Stimulated activated effector memory CD8-positive, alpha-beta T cell treated with anti-CD3 and anti-CD28 coated beads, Interleukin-12 subunit alpha, Interleukin-12 subunit beta, amount 100 ng/mL, for 72 hours (primary cell): ENCODE data around the gene CD80.
A peak's percentile ranks its signal among the peaks of the same experiment; 100 is the strongest.

Experiments used
- ATAC-seq: fragments of 150-1000 bp; cut with Tn5 transposase; 2 replicates; pipeline ENCODE4 v1.10.0; 2021
- DNase-seq, 2 donors: peaks; one replicate each; pipeline ENCODE4 v3.0.0; 2021 to 2022; ENCODE audit warnings: low spot score in 2 of 2
- H3K27ac Mint-ChIP-seq: one replicate; pipeline ENCODE4 v1.8.0; 2022; ENCODE audit warnings: mild to moderate bottlenecking, mixed read lengths
- H3K36me3 Mint-ChIP-seq: one replicate; pipeline ENCODE4 v1.8.0; 2022; ENCODE audit warnings: mild to moderate bottlenecking, mixed read lengths
- H3K4me1 Mint-ChIP-seq: one replicate; pipeline ENCODE4 v1.8.0; 2022; ENCODE audit warnings: mixed read lengths
- H3K4me3 Mint-ChIP-seq: one replicate; pipeline ENCODE4 v1.8.0; 2022; ENCODE audit warnings: mild to moderate bottlenecking, mixed read lengths
- H3K9me3 Mint-ChIP-seq: one replicate; pipeline ENCODE4 v1.8.0; 2022; ENCODE audit warnings: mixed read lengths

CD80 gene

GRCh38 chr3:119500265-119500664 is 59.1 kb downstream of the CD80 start:
- ATAC-seq (no peak), DNase-seq (no peak)
- Mint-ChIP-seq H3K4me1 (peaks cover 27% of the 10 kb centered on the region), H3K36me3 (peaks cover 64% of the 10 kb centered on the region), H3K27ac (no peak overlapping the region), H3K9me3 (no peaks in the 10 kb centered on the region), H3K4me3 (peak overlapping the region; percentile 96)

GRCh38 chr3:119498186-119499011 is 61.0 kb downstream of the CD80 start, which contains the start of gene TIMMDC1:
TIMMDC1 (plus strand) TSS chr3:119498547; CDS start chr3:119498734, 187 bp downstream.
- H3K4me3 Mint-ChIP-seq = peak within 1 kb of the TSS; percentile 96
- peaks cover 27% of the 10 kb centered on the region for H3K4me1 Mint-ChIP-seq
- peak; percentile 91 to 97 for DNase-seq
- ATAC-seq = peak; percentile 99
- H3K36me3 Mint-ChIP-seq = peaks cover 52% of the 10 kb centered on the region
- no peaks in the 10 kb centered on the region for H3K9me3 Mint-ChIP-seq
- H3K27ac Mint-ChIP-seq = peak within 1 kb of the TSS; percentile 98

GRCh38 chr3:119497820-119498185 is 61.6 kb downstream of the CD80 start:
- peak overlapping the region; percentile 98 for H3K27ac Mint-ChIP-seq
- H3K36me3 Mint-ChIP-seq = peaks cover 48% of the 10 kb centered on the region
- no peaks in the 10 kb centered on the region for H3K9me3 Mint-ChIP-seq
- peaks cover 27% of the 10 kb centered on the region for H3K4me1 Mint-ChIP-seq
- DNase-seq = no peak
- no peak for ATAC-seq
- peak overlapping the region; percentile 96 for H3K4me3 Mint-ChIP-seq

- H3K4me1 Mint-ChIP-seq = peaks cover 14% of the 10 kb centered on the region
- peaks cover 48% of the 10 kb centered on the region for H3K36me3 Mint-ChIP-seq
- H3K4me3 Mint-ChIP-seq = no peak overlapping the region
- no peak for DNase-seq
- no peaks in the 10 kb centered on the region for H3K9me3 Mint-ChIP-seq
- no peak for ATAC-seq
- peak overlapping the region; percentile 30 for H3K27ac Mint-ChIP-seq
Observed at GRCh38 chr3:119494597-119494996, 64.8 kb downstream of the CD80 start.

GRCh38 chr3:119492810-119493209 is 66.6 kb downstream of the CD80 start:
- H3K27ac Mint-ChIP-seq = no peak overlapping the region
- H3K9me3 Mint-ChIP-seq = no peaks in the 10 kb centered on the region
- no peak for ATAC-seq
- no peak for DNase-seq
- H3K4me1 Mint-ChIP-seq = peaks cover 6% of the 10 kb centered on the region
- H3K36me3 Mint-ChIP-seq = peaks cover 45% of the 10 kb centered on the region
- H3K4me3 Mint-ChIP-seq = no peak overlapping the region

- H3K4me3 Mint-ChIP-seq = no peak overlapping the region
- peaks cover 52% of the 10 kb centered on the region for H3K36me3 Mint-ChIP-seq
- H3K27ac Mint-ChIP-seq = no peak overlapping the region
- DNase-seq = no peak
- H3K4me1 Mint-ChIP-seq = peaks cover under 1% of the 10 kb centered on the region
- no peak for ATAC-seq
- no peaks in the 10 kb centered on the region for H3K9me3 Mint-ChIP-seq
Observed at GRCh38 chr3:119492128-119492527, 67.3 kb downstream of the CD80 start.

- Mint-ChIP-seq H3K4me1 (no peaks in the 10 kb centered on the region), H3K9me3 (no peaks in the 10 kb centered on the region), H3K36me3 (peaks cover 65% of the 10 kb centered on the region), H3K4me3 (no peak overlapping the region), H3K27ac (no peak overlapping the region)
- ATAC-seq (no peak), DNase-seq (no peak)
Observed at GRCh38 chr3:119490153-119490552, 69.3 kb downstream of the CD80 start.

- Mint-ChIP-seq H3K4me3 (no peak overlapping the region), H3K9me3 (no peaks in the 10 kb centered on the region), H3K36me3 (peaks cover 83% of the 10 kb centered on the region), H3K27ac (no peak overlapping the region), H3K4me1 (no peaks in the 10 kb centered on the region)
- DNase-seq = no peak
- ATAC-seq = no peak
Observed at GRCh38 chr3:119485563-119485962, 73.9 kb downstream of the CD80 start.

- peak overlapping the region; percentile 17 for H3K27ac Mint-ChIP-seq
- H3K9me3 Mint-ChIP-seq = no peaks in the 10 kb centered on the region
- no peak for ATAC-seq
- H3K36me3 Mint-ChIP-seq = peaks cover 97% of the 10 kb centered on the region
- H3K4me3 Mint-ChIP-seq = no peak overlapping the region
- no peak for DNase-seq
- H3K4me1 Mint-ChIP-seq = no peaks in the 10 kb centered on the region
Observed at GRCh38 chr3:119483101-119483500, 76.3 kb downstream of the CD80 start.

- Mint-ChIP-seq H3K4me3 (no peak overlapping the region), H3K36me3 (peaks cover 91% of the 10 kb centered on the region), H3K9me3 (no peaks in the 10 kb centered on the region), H3K27ac (no peak overlapping the region), H3K4me1 (peaks cover 10% of the 10 kb centered on the region)
- ATAC-seq (no peak), DNase-seq (no peak)
Observed at GRCh38 chr3:119481079-119481478, 78.3 kb downstream of the CD80 start.
